Esophagus muscularis mucosa (tissue), 4 donors: ENCODE results near the gene NPHP1.

ENCODE experiments used
- CTCF ChIP-seq, 3 experiments: fragments of 200-600 bp in 2 of 3; fragments of 450-650 bp in 1 of 3; sonication (generic) in 2 of 3; IDR thresholded peaks; one replicate each; pipeline ENCODE4 v1.5.1; 2017 to 2019; ENCODE audit warnings: antibody characterized with exemption in 3 of 3, mild to moderate bottlenecking in 2 of 3, moderate library complexity in 1 of 3
- EP300 ChIP-seq: sonication (generic); formaldehyde crosslinking; IDR thresholded peaks from one replicate; pipeline ENCODE4 v1.6.1; 2017; ENCODE audit warnings: antibody characterized with exemption
- POLR2A ChIP-seq: fragments of 450-650 bp; IDR thresholded peaks from one replicate; pipeline ENCODE4 v1.6.1; 2017; ENCODE audit warnings: antibody characterized with exemption, moderate library complexity, mild to moderate bottlenecking, low read depth
- POLR2AphosphoS5 ChIP-seq, 2 donors: sonication (generic); formaldehyde crosslinking; IDR thresholded peaks; one replicate each; pipeline ENCODE4 v1.6.1; 2017; ENCODE audit warnings: antibody characterized with exemption in 2 of 2

GRCh38 chr2:110097506-110098220 is 107.2 kb downstream of the NPHP1 start:
- TF ChIP-seq CTCF (IDR thresholded peaks at IDR 0.05) (no peak), POLR2A (no peak), POLR2AphosphoS5 (IDR thresholded peaks at IDR 0.05) (no peak), EP300 (no peak)
